8988T (cell line): ENCODE results near the gene SAYSD1.

ENCODE experiments used
- DNase-seq: peaks from one replicate; pipeline ENCODE4 v3.0.0; 2011

Gene SAYSD1

DNA sequence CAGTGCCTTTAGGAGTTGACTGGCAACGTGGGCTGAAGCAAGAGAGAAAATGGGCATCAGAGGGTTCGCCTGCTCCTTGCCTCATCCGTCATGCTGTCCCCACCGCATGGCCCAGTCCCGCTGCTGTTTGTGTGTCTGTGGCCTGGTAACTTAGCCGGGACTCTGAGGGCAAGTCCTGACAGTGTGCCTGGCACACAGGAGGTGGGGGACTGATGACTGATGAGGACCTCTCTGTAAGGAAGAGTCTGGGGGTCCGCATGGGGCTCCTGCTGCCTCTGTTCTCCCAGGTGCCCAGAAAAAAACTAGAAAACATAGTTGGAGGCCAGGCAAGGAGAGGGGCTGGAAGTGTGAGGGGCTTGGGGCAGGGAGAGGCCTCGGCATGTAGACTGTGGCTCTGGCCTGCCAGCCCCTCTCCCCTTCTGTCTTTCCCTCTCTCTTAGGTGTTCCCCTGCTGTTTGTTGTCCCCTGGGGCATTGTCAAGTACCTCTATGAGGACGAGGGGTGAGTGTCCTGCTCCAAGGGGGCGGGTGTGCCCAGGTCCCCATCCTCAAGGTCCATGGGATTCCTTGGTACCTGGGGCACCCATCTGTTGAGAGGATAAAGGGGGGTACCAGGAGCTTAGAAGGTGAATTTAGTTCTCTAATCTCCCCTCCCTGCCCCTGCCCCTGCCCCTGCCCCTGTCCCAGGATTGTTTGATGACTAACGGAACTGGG lies 36.9 kb downstream of the SAYSD1 start:
- no peak for DNase-seq

DNA sequence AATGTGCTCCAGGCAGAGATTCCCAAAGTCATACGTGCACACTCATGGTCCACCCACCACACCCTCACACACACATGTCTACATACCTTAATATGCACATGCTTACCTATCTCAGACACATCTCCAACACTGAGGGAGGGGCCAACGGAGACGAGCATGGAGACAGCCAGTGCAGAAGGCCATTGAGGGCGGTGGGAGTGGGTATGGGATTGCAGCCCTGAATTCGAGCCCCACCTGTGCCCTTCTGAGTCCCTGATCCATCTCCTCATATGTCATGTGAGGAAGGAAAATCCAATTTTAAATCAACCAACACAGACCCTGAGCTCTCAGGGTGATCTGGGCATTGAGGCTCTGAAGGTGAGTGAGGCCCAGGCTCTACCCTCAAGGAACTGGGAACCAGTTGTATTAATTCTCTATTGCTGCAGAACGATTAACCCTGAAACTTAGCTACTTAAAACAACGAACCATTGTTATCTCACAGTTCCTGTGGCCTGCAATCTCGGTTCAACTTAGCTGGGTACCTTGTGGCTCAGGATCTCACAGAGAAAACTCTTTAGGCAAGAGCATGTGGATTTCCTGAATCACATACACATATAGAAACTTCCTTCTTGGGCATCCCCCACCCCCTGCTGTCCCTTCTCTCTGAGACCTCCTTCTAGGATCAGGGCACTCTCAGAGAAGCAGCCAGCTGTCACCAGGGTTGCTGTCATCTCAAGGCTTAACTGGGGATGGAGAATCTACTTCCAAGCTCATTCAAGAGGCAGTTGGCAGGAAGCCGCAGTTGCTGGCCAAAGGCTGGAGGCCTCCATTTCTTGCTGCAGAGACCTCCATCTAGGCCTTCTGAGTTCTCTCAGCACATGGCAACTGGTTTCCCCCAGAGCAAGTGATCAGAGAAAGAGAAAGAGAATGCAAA lies 38.1 kb downstream of the SAYSD1 start:
- DNase-seq, result no peak

DNA sequence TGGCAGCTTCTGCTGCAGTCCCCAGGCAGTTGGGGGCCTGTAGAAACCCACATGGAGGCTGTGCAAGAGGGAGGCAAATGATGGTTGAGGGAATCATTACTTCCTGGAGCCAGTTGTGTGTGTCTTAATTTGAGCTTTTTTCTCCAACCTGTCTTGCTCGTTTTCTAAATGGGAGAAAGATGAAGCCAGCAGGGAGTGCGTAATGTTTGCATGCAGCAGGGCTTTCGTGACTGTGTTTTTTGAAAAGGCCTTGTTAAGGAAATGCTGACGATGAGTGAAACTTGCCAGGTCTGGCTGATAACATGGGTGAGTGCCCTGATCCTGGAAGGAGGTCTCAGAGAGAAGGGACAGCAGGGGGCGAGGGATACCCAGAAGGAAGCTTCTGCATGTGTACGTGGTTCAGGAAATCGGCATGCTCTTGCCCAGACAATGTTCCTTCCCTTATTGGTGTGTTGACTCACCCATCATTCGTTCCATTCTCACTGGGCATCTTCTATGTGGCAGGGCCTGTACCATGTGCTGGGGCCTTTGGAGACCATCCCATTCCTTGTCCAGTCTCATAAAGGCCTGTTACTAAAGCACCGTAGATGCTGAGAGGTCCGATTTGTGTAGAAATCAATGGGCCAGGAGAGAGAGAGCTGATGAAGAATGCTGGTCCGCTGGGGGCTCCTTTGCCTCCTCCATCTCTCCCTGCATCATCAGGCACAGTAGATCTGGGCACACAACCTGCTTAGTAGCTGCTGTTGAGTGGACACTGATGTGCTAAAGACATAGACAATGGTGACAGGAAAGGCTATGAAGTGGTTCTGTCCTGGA lies 39.0 kb downstream of the SAYSD1 start:
- no peak for DNase-seq

DNA sequence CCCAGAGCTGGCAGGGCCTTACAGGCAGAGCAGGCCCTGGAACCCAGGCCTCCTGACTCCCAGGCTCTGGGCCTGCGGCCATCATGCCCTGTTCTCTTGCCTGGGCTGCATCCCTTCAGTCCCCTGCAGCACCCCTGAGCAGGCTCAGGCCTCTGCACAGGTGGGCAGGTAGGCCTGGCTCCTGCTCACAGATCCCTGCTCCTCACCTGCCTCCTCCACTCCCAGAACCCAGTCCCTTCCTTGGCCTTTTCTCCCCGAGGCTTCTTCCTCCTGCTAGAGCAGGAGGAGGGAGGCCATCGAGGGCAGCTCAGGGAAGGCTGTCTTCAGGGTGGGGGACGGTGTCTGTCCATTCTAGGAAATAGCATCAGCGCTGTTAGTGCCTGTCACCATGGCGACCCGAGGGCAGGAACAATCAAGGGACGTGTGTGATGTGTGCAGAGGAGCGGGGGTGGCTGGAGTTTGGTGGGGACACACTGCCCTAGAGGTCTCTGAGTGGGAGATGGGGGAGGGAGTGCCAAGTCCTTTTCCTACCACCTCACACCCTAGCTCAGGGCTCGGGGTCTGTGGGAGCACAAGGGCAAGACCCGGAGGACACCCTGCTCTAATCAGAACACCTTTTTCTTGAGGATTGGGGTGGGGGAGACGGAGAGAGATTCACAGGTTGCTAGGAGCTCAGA lies 39.8 kb downstream of the SAYSD1 start:
- DNase-seq, result no peak

DNA sequence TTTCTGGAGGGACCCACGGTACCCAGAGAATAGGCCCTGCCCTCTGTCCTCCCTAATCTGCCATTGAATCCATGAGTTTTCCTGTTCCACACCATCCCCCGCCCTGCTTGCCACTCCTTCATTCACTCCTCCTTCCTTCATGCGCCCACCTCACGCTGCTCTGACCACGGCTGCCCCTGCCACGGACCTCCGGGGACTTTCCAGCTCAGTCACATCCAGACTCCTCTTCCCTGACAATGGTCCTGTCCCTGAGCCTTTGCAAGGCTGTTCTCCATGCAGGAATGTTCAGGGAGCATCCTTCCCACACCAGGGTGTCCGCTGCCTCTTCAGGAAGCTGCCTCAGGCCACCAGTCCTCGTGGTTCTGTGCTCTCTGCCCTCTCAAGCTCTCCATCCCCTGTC lies 40.5 kb downstream of the SAYSD1 start:
- no peak for DNase-seq

DNA sequence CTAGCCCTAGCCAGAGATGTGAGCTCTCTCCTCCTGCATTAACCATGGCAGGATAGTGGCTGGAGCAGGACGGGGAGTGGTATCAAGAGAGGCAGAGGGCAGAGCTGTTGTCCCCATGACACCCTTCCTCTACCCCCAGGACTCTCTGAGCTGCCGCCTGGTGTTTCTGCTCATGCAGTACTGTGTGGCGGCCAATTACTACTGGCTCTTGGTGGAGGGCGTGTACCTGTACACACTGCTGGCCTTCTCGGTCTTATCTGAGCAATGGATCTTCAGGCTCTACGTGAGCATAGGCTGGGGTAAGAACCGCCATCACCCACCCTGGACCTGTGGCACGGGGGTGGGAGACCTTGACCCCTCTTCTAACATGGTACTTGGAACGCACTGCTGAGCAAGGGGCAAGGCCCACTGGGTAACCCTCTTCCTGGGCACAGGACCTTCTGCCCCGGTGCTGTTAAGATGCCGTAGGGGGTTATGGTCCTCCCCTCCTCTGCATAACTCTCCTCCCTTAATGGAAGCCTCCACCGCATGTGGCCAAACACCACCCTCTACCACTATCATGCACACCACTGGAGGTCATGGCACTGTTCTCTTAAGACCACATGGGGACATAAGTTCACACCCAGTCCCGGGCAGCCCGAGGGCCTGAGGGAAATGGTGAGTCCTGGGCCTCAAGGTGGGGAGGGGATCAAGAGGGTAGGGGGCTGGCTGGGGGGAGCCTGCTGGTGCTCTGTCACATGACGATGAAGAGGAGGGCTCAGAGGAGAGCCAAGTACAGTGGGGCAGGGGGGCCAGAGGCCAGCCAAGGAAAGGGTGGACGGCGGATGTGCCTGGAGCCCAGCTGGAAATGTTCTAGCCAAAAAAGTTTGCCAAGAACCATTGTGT lies 41.3 kb downstream of the SAYSD1 start:
- no peak for DNase-seq

DNA sequence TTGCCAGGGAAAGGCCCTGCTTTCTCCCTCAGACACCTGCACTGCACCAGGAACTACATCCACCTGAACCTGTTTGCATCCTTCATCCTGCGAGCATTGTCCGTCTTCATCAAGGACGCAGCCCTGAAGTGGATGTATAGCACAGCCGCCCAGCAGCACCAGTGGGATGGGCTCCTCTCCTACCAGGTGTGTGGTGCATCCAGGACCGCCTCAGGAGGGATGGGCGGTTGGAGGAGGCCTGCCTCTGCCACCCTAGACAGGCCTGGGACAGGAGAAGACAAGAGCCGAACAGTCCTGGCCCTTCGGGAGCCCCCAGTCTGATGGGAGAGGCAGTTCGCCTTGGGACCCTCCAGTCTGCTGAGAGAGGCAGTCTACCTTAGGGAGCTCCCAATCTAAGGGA lies 42.2 kb downstream of the SAYSD1 start:
- DNase-seq, result no peak

DNA sequence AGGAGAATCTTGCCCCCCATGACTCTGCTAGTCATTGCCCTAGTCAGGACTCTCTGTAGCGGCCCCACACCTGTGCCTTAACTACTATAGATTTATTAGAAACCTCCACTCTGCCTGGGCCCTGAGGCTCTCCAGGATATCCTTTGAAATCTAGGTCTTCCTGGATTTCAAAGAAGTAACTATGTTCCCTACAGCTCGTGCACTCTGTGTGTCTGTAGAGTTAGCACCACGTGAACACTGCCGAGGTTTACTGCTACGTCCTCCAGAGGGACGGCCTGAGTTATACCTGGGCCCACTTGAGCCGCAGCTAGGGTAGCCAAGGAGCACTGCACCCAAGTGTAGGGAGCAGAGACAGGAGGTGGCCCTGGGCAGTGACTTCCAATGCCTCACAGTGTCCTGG lies 46.6 kb downstream of the SAYSD1 start:
- DNase-seq, result no peak

DNA sequence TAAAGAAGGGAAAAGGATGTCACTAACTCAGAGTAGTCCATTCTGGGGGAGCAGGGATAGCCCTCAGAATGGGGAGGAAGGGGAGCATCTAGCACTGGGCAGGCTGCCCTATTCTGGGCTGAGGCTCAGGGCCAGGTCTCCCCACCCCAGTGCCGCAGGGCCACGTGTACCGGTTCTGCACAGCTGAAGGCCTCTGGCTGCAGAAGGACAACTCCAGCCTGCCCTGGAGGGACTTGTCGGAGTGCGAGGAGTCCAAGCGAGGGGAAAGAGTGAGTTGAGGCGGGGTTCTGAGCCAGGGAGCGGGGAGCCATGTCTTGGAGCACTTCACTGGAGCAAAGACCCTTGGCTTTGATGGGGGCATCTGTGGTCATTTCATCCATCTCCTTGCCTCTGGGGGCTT lies 49.4 kb downstream of the SAYSD1 start:
- DNase-seq, result no peak

DNA sequence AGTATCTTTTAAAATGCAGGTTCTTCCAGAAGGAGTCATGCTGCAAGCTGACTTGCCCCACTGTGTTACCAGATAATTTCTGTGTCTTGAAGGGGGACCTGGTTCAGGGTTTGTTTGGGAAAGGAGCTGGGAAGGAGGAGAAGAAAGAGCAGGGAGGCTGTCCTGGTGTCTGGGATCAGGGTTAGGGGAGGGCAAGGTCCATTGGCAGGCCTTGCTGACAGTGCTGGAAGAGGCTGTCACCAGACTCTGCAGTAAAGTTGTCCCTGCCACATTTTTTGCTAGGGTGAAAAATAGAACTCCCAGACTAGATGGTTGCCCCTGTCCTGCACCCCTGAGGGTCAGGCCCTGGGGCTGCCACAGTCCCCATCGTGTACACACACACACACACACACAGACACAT lies 51.5 kb downstream of the SAYSD1 start:
- no peak for DNase-seq

DNA sequence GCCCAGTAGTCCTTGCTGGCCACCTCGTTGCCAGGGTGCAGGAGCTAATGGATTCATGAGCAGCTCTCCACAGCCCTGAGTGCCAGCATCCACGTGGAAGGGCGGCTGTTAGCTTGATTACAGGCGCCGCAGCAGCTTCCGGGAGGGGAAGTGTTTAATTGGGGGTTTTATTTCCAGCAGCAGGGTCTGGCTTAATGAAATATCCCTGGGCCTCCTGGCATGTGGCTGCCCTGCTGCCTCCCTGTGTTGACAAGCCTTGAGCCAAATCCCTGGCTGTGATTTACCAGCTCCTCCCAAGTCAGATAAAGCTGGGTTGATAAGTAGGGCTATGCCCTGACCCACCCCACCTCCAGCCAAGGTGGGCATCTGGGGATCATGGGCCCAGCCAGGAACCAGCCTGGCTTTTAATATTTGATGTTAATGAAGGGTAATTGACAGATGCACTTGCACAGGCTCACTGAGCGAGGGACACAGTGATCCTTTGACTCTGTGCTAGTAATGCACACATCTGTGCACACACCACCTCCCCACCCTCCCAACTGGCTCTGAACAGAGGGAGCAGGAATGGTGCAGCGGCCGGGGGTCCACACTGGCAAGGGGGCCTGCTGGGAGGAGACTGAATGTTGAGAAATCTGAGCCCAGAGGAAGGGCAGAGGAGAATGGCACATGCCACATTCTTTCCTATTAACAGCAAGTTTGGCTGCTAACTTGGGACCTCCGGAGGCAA lies 52.8 kb downstream of the SAYSD1 start:
- DNase-seq, result no peak

DNA sequence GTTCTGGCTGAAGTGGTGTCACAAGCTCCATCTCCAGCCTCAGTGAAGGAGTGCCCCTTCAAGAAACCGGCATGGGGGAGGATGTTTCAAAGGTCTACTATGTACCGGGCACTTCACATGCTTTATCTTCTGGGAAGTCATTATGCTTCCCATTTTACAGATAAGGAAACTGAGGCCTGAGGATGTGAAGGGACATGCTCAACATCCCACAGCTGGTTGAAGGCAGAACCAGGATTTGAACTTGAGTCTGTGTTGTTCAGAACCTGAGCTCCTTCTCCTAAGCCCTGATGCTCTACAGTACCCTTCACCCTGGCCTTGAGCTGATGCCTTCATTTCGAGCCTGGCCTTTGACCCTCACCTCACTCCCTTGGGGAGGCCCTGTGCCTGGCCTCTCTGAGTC lies 53.4 kb downstream of the SAYSD1 start:
- DNase-seq, result no peak

DNA sequence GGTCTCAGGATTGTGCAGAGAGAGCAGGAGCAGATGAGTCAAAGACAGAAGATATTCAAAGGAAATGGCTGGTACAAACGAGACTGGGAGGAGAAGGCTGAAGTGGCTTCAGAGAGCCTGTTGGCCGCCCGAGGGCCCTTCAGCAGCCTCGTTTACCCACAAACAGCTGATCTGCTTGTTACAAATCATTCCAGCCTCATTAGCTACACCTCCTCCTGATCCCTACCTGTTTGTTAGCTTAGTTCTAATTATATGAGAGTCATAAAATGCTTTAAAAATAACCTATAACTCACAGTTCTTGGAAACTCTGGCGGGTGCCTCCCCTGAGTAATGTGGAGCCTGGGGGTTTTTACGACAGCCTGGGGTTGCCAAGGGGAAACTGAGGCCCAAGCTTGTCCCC lies 53.8 kb downstream of the SAYSD1 start:
- DNase-seq, result no peak

DNA sequence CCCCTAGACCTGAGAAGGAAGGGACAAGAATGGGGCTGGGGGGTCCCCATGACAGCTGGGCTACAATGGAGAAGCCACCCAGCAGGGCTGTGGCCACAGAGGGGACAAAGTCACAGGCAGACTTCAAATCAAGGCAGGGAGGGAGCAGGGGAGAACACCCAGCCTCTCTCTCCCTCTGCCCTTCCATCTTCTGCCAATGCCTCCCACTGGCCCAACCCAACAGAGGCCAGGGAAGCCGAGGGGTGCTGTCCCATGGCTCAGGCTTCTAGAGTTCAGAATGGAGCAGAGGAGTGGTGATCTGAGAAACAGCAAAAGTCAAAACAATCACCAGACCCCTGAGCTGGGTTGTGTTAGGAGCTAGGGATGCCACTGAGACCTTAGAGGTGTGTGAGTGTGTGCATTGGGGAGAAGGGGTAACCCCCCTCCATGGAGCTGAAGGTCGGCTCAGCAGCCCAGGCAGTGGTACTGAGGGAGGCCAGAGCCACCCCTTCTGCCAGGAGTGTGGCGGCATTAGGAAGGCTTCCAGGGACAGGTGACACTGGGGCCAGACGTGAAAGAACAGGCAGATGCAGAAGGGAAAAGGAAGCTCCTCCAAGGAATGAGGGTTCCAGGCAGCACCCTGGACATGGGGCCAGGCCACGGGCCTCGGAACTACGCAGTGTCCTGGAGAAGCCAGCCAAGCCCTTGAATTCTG lies 54.4 kb downstream of the SAYSD1 start:
- DNase-seq, result no peak

DNA sequence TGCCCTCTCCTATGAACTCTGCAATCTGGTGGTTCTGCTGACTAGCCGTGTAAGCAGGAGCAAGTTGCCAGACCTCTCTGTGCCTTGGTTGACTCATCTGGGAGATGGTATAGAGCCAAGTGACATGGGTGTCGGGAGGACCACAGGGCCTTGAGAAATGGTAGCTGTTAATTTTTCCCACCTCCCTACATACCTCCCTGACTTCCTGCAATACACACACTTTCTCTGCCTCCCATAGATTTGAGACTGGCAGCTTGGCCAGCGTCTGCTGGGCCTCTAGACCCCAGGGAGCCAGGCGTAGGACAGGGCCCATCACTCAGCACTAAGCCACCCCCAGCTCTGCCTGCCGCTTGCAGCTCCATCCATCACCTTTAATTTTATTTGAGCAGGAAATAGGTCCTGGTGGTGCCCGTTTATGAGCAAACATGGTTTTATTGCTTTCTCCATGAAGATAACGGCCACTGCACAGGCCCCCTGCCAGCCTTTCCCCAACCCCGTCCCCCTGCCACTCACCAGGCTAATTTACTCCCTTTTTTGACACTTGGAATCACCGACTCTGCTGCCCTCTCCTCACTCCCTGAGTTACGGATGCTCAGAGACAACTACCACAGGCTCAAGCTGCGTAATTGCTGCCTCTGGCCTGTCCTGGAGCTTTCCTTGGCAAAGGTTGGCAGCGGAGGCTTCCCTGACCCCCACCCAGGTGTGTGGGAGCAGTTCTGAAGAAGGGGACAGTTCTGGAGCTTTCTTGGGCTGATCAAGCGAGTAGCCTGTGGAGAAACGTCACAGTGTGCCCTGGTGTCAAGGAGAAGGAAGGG lies 55.3 kb downstream of the SAYSD1 start:
- no peak for DNase-seq

DNA sequence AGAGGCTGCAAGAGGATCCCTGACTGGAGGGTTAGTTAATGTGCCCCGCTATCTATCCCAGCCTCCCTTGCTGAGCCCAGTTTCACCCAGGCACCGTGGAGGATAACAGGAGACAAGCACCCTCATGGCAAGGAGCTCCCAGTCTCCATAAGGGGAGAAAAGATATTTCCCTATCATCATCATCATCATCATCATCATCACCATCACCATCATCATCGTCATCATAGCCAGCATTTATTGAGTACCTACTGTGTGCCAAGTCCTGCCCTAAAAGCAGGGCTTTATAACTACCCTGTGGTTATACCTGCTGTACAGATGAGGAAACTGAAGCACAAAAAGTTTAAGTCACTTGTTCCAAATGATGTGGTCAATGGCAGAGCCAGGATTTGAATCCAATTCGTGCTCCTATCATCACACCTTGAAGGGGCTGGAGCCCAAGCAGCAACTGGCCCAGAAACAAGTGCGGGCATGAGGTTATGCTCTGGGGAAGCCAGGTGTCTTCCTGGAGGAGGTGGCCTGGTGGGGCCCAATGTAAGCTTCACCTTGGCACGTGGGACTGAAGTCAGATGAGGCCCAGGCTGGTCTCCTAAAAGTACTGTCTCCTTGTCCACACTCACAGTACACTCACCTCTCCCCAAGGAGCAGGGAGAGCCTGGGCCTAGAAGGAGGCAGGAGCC lies 56.4 kb downstream of the SAYSD1 start:
- no peak for DNase-seq

DNA sequence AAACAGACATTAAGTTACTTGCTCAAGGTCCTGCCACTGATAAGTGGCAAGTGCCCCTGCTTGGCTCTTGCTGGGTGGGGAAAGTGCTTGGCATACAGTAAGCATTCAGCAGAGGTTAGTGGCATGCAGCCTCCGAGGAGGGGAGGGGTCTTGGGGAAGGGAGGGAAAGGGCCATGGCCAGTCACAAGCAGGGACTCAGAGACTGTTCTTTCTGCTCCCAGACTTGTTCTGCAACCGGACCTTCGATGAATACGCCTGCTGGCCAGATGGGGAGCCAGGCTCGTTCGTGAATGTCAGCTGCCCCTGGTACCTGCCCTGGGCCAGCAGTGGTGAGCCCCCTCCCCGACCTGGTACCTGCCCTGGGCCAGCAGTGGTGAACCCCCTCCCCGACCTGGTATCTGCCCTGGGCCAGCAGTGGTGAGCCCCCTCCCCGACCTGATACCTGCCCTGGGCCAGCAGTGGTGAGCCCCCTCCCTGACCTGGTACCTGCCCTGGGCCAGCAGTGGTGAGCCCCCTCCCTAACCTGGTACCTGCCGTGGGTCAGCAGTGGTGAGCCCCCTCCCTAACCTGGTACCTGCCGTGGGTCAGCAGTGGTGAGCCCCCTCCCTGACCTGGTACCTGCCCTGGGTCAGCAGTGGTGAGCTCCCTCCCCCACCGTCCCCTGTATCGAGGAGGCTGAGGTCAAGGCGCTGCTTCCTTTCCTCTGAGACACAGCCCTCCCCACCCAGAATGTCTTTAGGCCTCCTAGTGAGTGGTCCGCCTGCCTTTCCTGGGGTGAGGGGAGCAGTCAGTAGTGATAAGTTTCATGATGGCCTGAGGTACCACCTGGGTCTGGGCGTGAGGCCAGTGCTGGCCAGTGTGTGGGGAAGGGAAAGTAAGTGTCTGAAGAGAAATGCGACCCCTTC lies 57.5 kb downstream of the SAYSD1 start:
- no peak for DNase-seq

DNA sequence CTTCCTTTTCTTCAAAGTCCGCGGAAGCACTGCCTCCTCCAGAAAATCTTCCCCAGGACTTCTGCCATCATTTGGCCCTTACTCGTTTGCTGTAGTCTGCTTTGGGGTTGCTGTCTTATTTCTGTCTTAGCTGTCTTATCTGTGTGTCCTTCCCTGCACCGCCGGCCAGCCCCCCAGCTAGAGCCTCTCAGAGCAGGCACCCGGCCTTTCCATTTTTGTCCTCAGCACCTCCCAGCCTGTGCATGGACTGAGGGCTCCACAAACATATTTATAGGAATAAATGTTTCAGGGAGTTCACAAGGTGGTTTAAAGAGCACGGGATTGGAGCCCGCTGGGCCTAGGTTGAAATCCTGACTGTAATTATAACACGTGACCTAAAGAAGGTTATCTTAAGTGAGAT lies 58.3 kb downstream of the SAYSD1 start:
- no peak for DNase-seq
